SH-SY5Y (cell line): ENCODE measurements around the gene TGFA.

ENCODE experiments used
- GATA2 ChIP-seq: IDR thresholded peaks from 2 replicates; pipeline ENCODE4 v1.6.1; 2011; ENCODE audit warnings: mild to moderate bottlenecking, low read depth, low read length
- GATA3 ChIP-seq: IDR thresholded peaks from 2 replicates; pipeline ENCODE4 v1.6.1; 2011; ENCODE audit warnings: low read depth, mild to moderate bottlenecking, low read length, moderate library complexity

- TF ChIP-seq GATA3 = no peak
- TF ChIP-seq GATA2 = no peak
Measured at GRCh38 chr2:70535573-70535972, 18.1 kb downstream of the TGFA start.
